ENCODE data around the gene RBM6. TPM values are rescaled to one million over a fixed set of nuclear protein-coding genes. Genes with fewer than 3 reads are reported as not detected.

Gene RBM6
- total and polyA plus RNA-seq, 2 of the 4 experiments (the other 2 are of a cell fraction), result 38.5 to 64.6 TPM

DNA sequence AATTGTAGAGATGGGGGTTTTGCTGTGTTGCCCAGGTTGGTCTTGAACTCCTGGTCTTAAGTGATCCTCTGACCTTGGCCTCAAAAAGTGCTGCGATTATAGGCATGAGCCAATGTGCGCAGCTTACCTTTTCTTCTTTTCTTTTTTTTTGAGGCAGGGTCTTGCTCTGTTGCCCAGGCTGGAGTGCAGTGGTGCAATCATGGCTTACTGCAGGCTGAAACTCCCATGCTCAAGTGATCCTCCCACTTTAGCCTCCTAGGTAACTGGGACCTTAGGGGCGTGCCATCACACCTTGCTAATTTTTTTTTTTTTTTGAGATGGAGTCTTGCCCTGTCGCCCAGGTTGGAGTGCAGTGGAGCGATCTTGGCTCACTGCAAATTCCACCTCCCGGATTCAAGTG is 13.0 kb downstream of the RBM6 start:
- H3K9ac ChIP-seq (ENCODE audit: low read depth, low read length), result no peak overlapping the region
- DNase-seq (no peak), ATAC-seq (ENCODE audit: low read depth) (no peak)
- no peak overlapping the region for H2AFZ ChIP-seq (replicated peaks; ENCODE audit: low read length, poor library complexity)
- no peak overlapping the region for H2BK120ac ChIP-seq (ENCODE audit: low read depth, low read length)
- WGBS, 2 experiments (ENCODE audit: extremely low coverage in 2 of 2, insufficient read length in 1 of 2), result 100% methylated on average over 1 of the region's 6 CpGs; no CpG with 5 or more reads in 1 of the 2 experiments
- H3K4ac ChIP-seq (ENCODE audit: low read depth, low read length), result no peak overlapping the region
- H2BK15ac ChIP-seq (ENCODE audit: low read depth, low read length), result no peak overlapping the region
- TF ChIP-seq RCOR1 (IDR thresholded peaks at IDR 0.05; ENCODE audit: insufficient replicate concordance, low read length) (no peak), RAD21 (IDR thresholded peaks at IDR 0.05; ENCODE audit: low read length) (no peak), FOS (IDR thresholded peaks at IDR 0.05; ENCODE audit: low read depth, low read length) (no peak), NFE2L2 (IDR thresholded peaks at IDR 0.05; ENCODE audit: low read depth, low read length) (no peak), CEBPB (IDR thresholded peaks at IDR 0.05; ENCODE audit: low read depth, low read length) (no peak), SMC3 (IDR thresholded peaks at IDR 0.05; ENCODE audit: low read depth, low read length) (no peak), BHLHE40 (IDR thresholded peaks at IDR 0.05; ENCODE audit: low read depth, low read length) (no peak), RFX5 (IDR thresholded peaks at IDR 0.05; ENCODE audit: low read depth, low read length) (no peak), MXI1 (IDR thresholded peaks at IDR 0.05; ENCODE audit: borderline replicate concordance, low read depth, low read length) (no peak), CHD1 (IDR thresholded peaks at IDR 0.05; ENCODE audit: low read depth, low read length) (no peak), MAFK (IDR thresholded peaks at IDR 0.05; ENCODE audit: low read depth, low read length) (no peak), POLR2A (IDR thresholded peaks at IDR 0.05; ENCODE audit: low read depth, low read length) (no peak), MAZ (IDR thresholded peaks at IDR 0.05; ENCODE audit: borderline replicate concordance, low read depth, low read length) (no peak)
- TF ChIP-seq, protein P1, sequence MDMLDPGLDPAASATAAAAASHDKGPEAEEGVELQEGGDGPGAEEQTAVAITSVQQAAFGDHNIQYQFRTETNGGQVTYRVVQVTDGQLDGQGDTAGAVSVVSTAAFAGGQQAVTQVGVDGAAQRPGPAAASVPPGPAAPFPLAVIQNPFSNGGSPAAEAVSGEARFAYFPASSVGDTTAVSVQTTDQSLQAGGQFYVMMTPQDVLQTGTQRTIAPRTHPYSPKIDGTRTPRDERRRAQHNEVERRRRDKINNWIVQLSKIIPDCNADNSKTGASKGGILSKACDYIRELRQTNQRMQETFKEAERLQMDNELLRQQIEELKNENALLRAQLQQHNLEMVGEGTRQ (IDR thresholded peaks at IDR 0.05; ENCODE audit: low read depth, low read length), result no peak
- TF ChIP-seq, protein P2, sequence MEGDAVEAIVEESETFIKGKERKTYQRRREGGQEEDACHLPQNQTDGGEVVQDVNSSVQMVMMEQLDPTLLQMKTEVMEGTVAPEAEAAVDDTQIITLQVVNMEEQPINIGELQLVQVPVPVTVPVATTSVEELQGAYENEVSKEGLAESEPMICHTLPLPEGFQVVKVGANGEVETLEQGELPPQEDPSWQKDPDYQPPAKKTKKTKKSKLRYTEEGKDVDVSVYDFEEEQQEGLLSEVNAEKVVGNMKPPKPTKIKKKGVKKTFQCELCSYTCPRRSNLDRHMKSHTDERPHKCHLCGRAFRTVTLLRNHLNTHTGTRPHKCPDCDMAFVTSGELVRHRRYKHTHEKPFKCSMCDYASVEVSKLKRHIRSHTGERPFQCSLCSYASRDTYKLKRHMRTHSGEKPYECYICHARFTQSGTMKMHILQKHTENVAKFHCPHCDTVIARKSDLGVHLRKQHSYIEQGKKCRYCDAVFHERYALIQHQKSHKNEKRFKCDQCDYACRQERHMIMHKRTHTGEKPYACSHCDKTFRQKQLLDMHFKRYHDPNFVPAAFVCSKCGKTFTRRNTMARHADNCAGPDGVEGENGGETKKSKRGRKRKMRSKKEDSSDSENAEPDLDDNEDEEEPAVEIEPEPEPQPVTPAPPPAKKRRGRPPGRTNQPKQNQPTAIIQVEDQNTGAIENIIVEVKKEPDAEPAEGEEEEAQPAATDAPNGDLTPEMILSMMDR (conservative IDR thresholded peaks at IDR 0.05; ENCODE audit: low read depth, low read length), result no peak
- TF ChIP-seq, protein P3, sequence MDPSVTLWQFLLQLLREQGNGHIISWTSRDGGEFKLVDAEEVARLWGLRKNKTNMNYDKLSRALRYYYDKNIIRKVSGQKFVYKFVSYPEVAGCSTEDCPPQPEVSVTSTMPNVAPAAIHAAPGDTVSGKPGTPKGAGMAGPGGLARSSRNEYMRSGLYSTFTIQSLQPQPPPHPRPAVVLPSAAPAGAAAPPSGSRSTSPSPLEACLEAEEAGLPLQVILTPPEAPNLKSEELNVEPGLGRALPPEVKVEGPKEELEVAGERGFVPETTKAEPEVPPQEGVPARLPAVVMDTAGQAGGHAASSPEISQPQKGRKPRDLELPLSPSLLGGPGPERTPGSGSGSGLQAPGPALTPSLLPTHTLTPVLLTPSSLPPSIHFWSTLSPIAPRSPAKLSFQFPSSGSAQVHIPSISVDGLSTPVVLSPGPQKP (IDR thresholded peaks at IDR 0.05; ENCODE audit: borderline replicate concordance, low read depth, low read length), result no peak
- no peak overlapping the region for H3K14ac ChIP-seq (replicated peaks; ENCODE audit: low read depth, low read length)
- H3K56ac ChIP-seq (ENCODE audit: extremely low read depth, insufficient read depth, low read length), result no peak overlapping the region
- intact Hi-C loops (cut with micrococcal nuclease) (no loop called here), dilution Hi-C loops (cut with HindIII; ENCODE audit: low sequenced_read_pairs, unreplicated experiment) (no loop called here), in situ Hi-C loops (cut with MboI; ENCODE audit: low sequenced_read_pairs) (no loop called here)
- no peak overlapping the region for H3K23ac ChIP-seq (ENCODE audit: low read depth, low read length)
- no peak overlapping the region for H2BK20ac ChIP-seq (ENCODE audit: low read depth, low read length)
- H2AK9ac ChIP-seq (replicated peaks; ENCODE audit: low read depth, low read length, poor library complexity), result no peak overlapping the region
- H4K8ac ChIP-seq (ENCODE audit: low read depth in 2 of 2, low read length in 2 of 2), result no peak overlapping the region
- ChIA-PET CTCF (no interaction called here), POLR2A (ENCODE audit: unreplicated experiment) (no interaction called here)
- H4K5ac ChIP-seq (ENCODE audit: low read depth, low read length), result no peak overlapping the region
- no peak overlapping the region for H3K4me3 ChIP-seq (ENCODE audit: insufficient read depth, low read depth, low read length)
- no peak overlapping the region for H2BK5ac ChIP-seq (ENCODE audit: low read depth, low read length, poor library complexity, severe bottlenecking)
- no peaks in the 10 kb centered on the region for H3K9me3 ChIP-seq (ENCODE audit: control insufficient read depth, insufficient read depth, low read length)
- H3K18ac ChIP-seq (ENCODE audit: low read depth, low read length), result no peak overlapping the region
- no peak overlapping the region for H3K27ac ChIP-seq (ENCODE audit: insufficient read depth, low read length)
- no peaks in the 10 kb centered on the region for H3K27me3 ChIP-seq (ENCODE audit: control insufficient read depth, insufficient read depth, low read length)
- H3K36me3 ChIP-seq (ENCODE audit: control insufficient read depth, insufficient read depth, low read length), result no peaks in the 10 kb centered on the region; the same call in 1 of the 2 replicates
- H3K9me1 ChIP-seq (ENCODE audit: insufficient read depth, low read length), result peaks cover 7% of the 10 kb centered on the region; the same call in 1 of the 2 replicates
- no peak overlapping the region for H2AK5ac ChIP-seq (ENCODE audit: low read depth, low read length)
- no peak overlapping the region for H3K4me2 ChIP-seq (ENCODE audit: low read depth, low read length)
- H3K4me1 ChIP-seq (ENCODE audit: control insufficient read depth, insufficient read depth, low read length), result peaks cover 6% of the 10 kb centered on the region
- H4K91ac ChIP-seq (ENCODE audit: insufficient read depth, low read depth, low read length), result no peak overlapping the region
- no TSS peak for BruUV-seq (replicated peaks)
- H4K20me1 ChIP-seq (ENCODE audit: insufficient read depth, low read length), result peaks cover 75% of the 10 kb centered on the region
- peaks cover 10 to 73% of the 10 kb centered on the region in 2 experiments for H3K79me1 ChIP-seq (ENCODE audit: low read depth in 1 of 2, low read length in 2 of 2)
